K562 (cell line): Measurements from ENCODE around the gene TRDMT1.

Source experiments
- CTBP1 ChIP-seq: fragments of 450-650 bp; IDR thresholded peaks from 2 replicates; pipeline ENCODE4 v1.6.1; 2016; ENCODE audit warnings: borderline replicate concordance
- TCF7 ChIP-seq: sonication (generic); IDR thresholded peaks from 2 replicates; pipeline ENCODE4 v1.6.1; 2016; ENCODE audit warnings: antibody characterized with exemption, borderline replicate concordance

DNA sequence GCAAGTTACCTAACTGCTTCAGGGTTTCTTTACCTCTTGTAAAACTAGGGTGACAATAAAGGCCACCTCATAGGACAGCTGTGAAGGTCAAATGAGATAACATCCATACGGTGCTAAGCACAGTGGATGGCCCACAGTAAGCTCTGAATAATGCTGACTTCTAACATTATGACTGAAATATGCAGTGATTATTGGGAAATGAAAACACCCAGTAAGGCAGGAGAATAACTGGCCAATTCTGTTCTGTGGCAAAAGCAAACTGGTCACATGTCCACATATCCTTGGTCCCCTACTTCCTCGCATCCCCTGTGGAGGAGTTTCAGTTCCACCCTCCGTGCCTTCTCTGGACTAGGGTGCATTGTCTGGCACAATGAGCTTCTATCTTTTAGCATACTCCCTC is 73.2 kb downstream of the TRDMT1 start:
- TF ChIP-seq TCF7 (no peak), CTBP1 (no peak)
